Neural progenitor cell (in vitro differentiated cells): Measurements from ENCODE around the gene LGALSL. TPM values are rescaled to one million over a fixed set of nuclear protein-coding genes. Genes with fewer than 3 reads are reported as not detected.
"Not testable (repeated sequence)": the region's sequence is repeated elsewhere in the genome, so short reads cannot be mapped to it uniquely, and the experiment has no call there.

Source experiments
- DNase-seq: peaks from one replicate; pipeline ENCODE4 v3.0.0-alpha.2; 2016; ENCODE audit warnings: low spot score
- H2AFZ ChIP-seq: fragments of 200-600 bp; sonication (generic); replicated peaks from 2 replicates; pipeline ENCODE4 v1.6.1; 2016; ENCODE audit warnings: antibody characterized with exemption
- H3F3A ChIP-seq: fragments of 200-600 bp; sonication (generic); 2 replicates; pipeline ENCODE4 v1.6.1; 2016; ENCODE audit warnings: antibody characterized with exemption, low read depth
- H3K27ac ChIP-seq: fragments of 200-600 bp; sonication (generic); 2 replicates; pipeline ENCODE4 v1.5.1; 2016; ENCODE audit warnings: mild to moderate bottlenecking
- H3K27me3 ChIP-seq: fragments of 200-600 bp; sonication (generic); 2 replicates; pipeline ENCODE4 v1.6.1; 2016; ENCODE audit warnings: mild to moderate bottlenecking, moderate library complexity
- H3K36me3 ChIP-seq: fragments of 200-600 bp; sonication (generic); 2 replicates; pipeline ENCODE4 v1.5.1; 2016
- H3K4me1 ChIP-seq: fragments of 200-600 bp; sonication (generic); 2 replicates; pipeline ENCODE4 v1.6.1; 2016; ENCODE audit warnings: mixed run types
- H3K4me2 ChIP-seq: fragments of 200-600 bp; sonication (generic); 2 replicates; pipeline ENCODE4 v1.6.1; 2016
- H3K4me3 ChIP-seq: fragments of 200-600 bp; sonication (generic); 2 replicates; pipeline ENCODE4 v1.5.1; 2016
- H3K79me2 ChIP-seq: fragments of 200-600 bp; sonication (generic); 2 replicates; pipeline ENCODE4 v1.6.1; 2016; ENCODE audit warnings: low read depth
- H3K9ac ChIP-seq: fragments of 200-600 bp; sonication (generic); 2 replicates; pipeline ENCODE4 v1.6.1; 2016
- H3K9me3 ChIP-seq: fragments of 200-600 bp; sonication (generic); 2 replicates; pipeline ENCODE4 v1.5.1; 2016; ENCODE audit warnings: low read depth
- H4K20me1 ChIP-seq: fragments of 200-600 bp; sonication (generic); 2 replicates; pipeline ENCODE4 v1.6.1; 2016; ENCODE audit warnings: low read depth
- H3K27ac Mint-ChIP-seq: 3 replicates; pipeline ENCODE4 v1.8.0; 2021; ENCODE audit warnings: mixed read lengths
- H3K27me3 Mint-ChIP-seq: 2 replicates; pipeline ENCODE4 v1.8.0; 2022; ENCODE audit warnings: low read depth, mild to moderate bottlenecking, inconsistent platforms, moderate library complexity, mixed read lengths; ENCODE audit not compliant: insufficient read depth
- H3K36me3 Mint-ChIP-seq: 3 replicates; pipeline ENCODE4 v1.8.0; 2021; ENCODE audit warnings: mixed read lengths
- H3K4me1 Mint-ChIP-seq: 3 replicates; pipeline ENCODE4 v1.8.0; 2021; ENCODE audit warnings: mixed read lengths
- H3K4me3 Mint-ChIP-seq: 3 replicates; pipeline ENCODE4 v1.8.0; 2021; ENCODE audit warnings: mild to moderate bottlenecking, moderate library complexity, mixed read lengths
- H3K9me3 Mint-ChIP-seq: 3 replicates; pipeline ENCODE4 v1.8.0; 2020; ENCODE audit warnings: mixed read lengths
- EZH2 ChIP-seq: fragments of 200-600 bp; sonication (generic); IDR thresholded peaks from 2 replicates; pipeline ENCODE4 v1.6.1; 2017; ENCODE audit warnings: antibody characterized with exemption, mild to moderate bottlenecking, moderate library complexity
- EZH2phosphoT487 ChIP-seq: fragments of 200-600 bp; sonication (generic); IDR thresholded peaks from 2 replicates; pipeline ENCODE4 v1.6.1; 2017; ENCODE audit warnings: antibody characterized with exemption
- total RNA-seq: library from RNA; depleted of rRNA; stranded (reverse); fragments of >200 nt; gene quantifications from 2 replicates; pipeline ENCODE4 v1.2.3, GENCODE V29; 2015; ENCODE audit warnings: low replicate concordance
- TF ChIP-seq, protein P1 (sequence below): fragments of 200-600 bp; sonication (generic); IDR thresholded peaks from 2 replicates; pipeline ENCODE4 v1.5.1; 2017; ENCODE audit warnings: antibody characterized with exemption, mild to moderate bottlenecking

The LGALSL gene
- total RNA-seq, 1 donor from 2014 or later: 31.1 TPM

- Mint-ChIP-seq H3K27ac (peak overlapping the region; percentile 74), H3K36me3 (no peaks in the 10 kb centered on the region)
Measured at GRCh38 chr2:64442277-64442676, 11.7 kb upstream of the LGALSL start.

GRCh38 chr2:64442801-64443429 is 11.0 kb upstream of the LGALSL start:
- Histone ChIP-seq H3K9ac (no peak overlapping the region), H4K20me1 (no peaks in the 10 kb centered on the region), H3F3A (no peaks in the 10 kb centered on the region), H3K27ac (no peak overlapping the region), H3K79me2 (no peaks in the 10 kb centered on the region), H3K36me3 (no peaks in the 10 kb centered on the region), H3K4me2 (peak overlapping the region; percentile 29), H3K4me3 (no peak overlapping the region), H3K4me1 (peaks cover 13% of the 10 kb centered on the region), H3K9me3 (no peaks in the 10 kb centered on the region), H2AFZ (no peak overlapping the region), H3K27me3 (no peaks in the 10 kb centered on the region)
- Mint-ChIP-seq H3K4me1 (peaks cover 30% of the 10 kb centered on the region), H3K27me3 (peaks cover 7% of the 10 kb centered on the region), H3K4me3 (no peak overlapping the region), H3K36me3 (no peaks in the 10 kb centered on the region), H3K27ac (no peak overlapping the region), H3K9me3 (peaks cover 5% of the 10 kb centered on the region)
- no peak for TF ChIP-seq EZH2phosphoT487
- no peak for TF ChIP-seq EZH2
- TF ChIP-seq, protein P1, sequence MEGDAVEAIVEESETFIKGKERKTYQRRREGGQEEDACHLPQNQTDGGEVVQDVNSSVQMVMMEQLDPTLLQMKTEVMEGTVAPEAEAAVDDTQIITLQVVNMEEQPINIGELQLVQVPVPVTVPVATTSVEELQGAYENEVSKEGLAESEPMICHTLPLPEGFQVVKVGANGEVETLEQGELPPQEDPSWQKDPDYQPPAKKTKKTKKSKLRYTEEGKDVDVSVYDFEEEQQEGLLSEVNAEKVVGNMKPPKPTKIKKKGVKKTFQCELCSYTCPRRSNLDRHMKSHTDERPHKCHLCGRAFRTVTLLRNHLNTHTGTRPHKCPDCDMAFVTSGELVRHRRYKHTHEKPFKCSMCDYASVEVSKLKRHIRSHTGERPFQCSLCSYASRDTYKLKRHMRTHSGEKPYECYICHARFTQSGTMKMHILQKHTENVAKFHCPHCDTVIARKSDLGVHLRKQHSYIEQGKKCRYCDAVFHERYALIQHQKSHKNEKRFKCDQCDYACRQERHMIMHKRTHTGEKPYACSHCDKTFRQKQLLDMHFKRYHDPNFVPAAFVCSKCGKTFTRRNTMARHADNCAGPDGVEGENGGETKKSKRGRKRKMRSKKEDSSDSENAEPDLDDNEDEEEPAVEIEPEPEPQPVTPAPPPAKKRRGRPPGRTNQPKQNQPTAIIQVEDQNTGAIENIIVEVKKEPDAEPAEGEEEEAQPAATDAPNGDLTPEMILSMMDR: no peak
- DNase-seq: peak; percentile 25

More at GRCh38 chr2:64442277-64442676, 11.7 kb upstream of the LGALSL start:
- TF ChIP-seq EZH2phosphoT487 (no peak), EZH2 (no peak)
- TF ChIP-seq, protein P1: no peak
- Mint-ChIP-seq H3K4me3 (peak overlapping the region; percentile 10), H3K9me3 (peaks cover 5% of the 10 kb centered on the region), H3K27me3 (peaks cover 6% of the 10 kb centered on the region), H3K4me1 (peaks cover 27% of the 10 kb centered on the region)
- Histone ChIP-seq H3K27ac (no peak overlapping the region), H3K36me3 (no peaks in the 10 kb centered on the region), H3F3A (no peaks in the 10 kb centered on the region), H3K9me3 (no peaks in the 10 kb centered on the region), H3K9ac (no peak overlapping the region), H3K4me3 (no peak overlapping the region), H4K20me1 (no peaks in the 10 kb centered on the region), H3K4me2 (no peak overlapping the region), H3K4me1 (peaks cover 12% of the 10 kb centered on the region), H2AFZ (no peak overlapping the region), H3K79me2 (no peaks in the 10 kb centered on the region), H3K27me3 (no peaks in the 10 kb centered on the region)
- no peak for DNase-seq

DNA sequence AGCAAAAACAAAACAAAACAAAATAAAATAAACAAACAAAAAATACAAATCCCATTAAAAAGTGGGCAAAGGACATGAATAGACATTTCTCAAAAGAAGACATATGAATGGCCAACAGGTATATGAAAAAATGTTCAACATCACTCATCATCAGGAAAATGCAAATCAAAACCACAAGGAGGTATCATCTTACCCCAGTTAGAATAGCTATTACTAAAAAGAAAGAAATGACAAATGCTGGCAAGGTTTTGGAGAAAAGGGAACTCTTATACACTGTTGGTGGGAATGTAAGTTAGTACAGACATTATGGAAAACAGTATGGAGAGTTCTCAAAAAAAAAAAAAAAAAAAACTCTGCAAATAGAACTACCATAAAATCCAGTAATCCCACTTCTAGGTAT is 8.0 kb upstream of the LGALSL start:
- not testable (repeated sequence) for H3K36me3 ChIP-seq, H3K27ac ChIP-seq, H3F3A ChIP-seq, H3K79me2 ChIP-seq, H3K27me3 Mint-ChIP-seq, H3K36me3 Mint-ChIP-seq, H2AFZ ChIP-seq, H3K4me3 ChIP-seq, H3K27ac Mint-ChIP-seq, H4K20me1 ChIP-seq, H3K4me2 ChIP-seq, DNase-seq, H3K27me3 ChIP-seq, H3K9ac ChIP-seq, H3K9me3 ChIP-seq, H3K9me3 Mint-ChIP-seq, H3K4me3 Mint-ChIP-seq
- H3K4me1 Mint-ChIP-seq: peaks cover 26% of the 10 kb centered on the region
- peaks cover 20% of the 10 kb centered on the region for H3K4me1 ChIP-seq

DNA sequence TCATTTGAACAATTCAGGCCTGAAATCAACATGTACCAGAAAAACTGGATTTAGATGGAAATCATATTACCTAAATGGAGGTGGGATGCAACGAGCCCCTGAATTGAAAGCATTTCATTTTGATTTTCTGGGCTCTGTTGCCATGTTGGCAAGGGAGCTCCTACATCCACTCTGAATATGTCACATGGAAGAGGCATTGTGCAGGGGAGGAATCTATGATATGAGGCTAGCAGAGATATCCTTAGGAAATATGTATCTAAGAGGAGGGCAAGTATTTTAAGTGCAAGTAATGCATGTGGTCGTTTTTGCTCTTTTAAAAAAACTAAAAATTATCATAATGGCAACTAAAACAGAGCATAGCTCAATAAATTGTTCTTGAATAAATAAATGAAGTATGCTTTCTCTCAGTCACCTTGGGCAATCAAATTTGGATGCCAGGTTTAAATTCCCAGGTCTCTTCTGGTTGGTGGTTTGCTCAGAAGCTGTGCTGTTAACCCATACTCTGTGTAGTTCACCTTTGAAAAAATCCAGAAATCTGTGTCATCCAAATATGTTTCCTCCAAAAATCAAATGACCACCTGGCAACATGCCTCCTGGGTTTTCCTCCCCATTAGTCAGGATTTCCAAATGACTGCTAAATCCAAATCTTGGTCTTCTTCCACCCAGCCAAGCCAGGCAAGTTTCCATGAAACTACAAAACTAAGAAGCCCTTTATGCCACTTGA is 6.5 kb upstream of the LGALSL start:
- TF ChIP-seq EZH2phosphoT487: no peak
- no peak for TF ChIP-seq EZH2
- TF ChIP-seq, protein P1: no peak
- Histone ChIP-seq H3K36me3 (no peaks in the 10 kb centered on the region), H2AFZ (no peak overlapping the region), H3K4me3 (no peak overlapping the region), H3K27me3 (no peaks in the 10 kb centered on the region), H3K4me2 (no peak overlapping the region), H3K4me1 (peaks cover 18% of the 10 kb centered on the region), H3K79me2 (no peaks in the 10 kb centered on the region), H3K9ac (no peak overlapping the region), H4K20me1 (no peaks in the 10 kb centered on the region), H3K9me3 (no peaks in the 10 kb centered on the region), H3K27ac (no peak overlapping the region), H3F3A (peaks cover 3% of the 10 kb centered on the region)
- peaks cover 26% of the 10 kb centered on the region for H3K4me1 Mint-ChIP-seq
- peaks cover 3% of the 10 kb centered on the region for H3K27me3 Mint-ChIP-seq
- H3K9me3 Mint-ChIP-seq: no peaks in the 10 kb centered on the region
- DNase-seq: no peak
- H3K4me3 Mint-ChIP-seq: no peak overlapping the region
- H3K27ac Mint-ChIP-seq: no peak overlapping the region
- no peaks in the 10 kb centered on the region for H3K36me3 Mint-ChIP-seq
